IPS-18c (cell line): ENCODE data around the gene FBXL13.
"Not testable (repeated sequence)": the region's sequence is repeated elsewhere in the genome, so short reads cannot be mapped to it uniquely, and the experiment has no call there.

Source experiments
- H3K4me3 ChIP-seq: 2 replicates; pipeline ENCODE4 v1.7.0; 2013; ENCODE audit warnings: low read depth, mild to moderate bottlenecking, low read length, moderate library complexity; ENCODE audit not compliant: insufficient read depth
- H3K9me3 ChIP-seq: one replicate; pipeline ENCODE4 v1.6.1; 2013; ENCODE audit warnings: mild to moderate bottlenecking, low read length, moderate library complexity; ENCODE audit not compliant: control insufficient read depth, insufficient read depth

FBXL13 gene

DNA sequence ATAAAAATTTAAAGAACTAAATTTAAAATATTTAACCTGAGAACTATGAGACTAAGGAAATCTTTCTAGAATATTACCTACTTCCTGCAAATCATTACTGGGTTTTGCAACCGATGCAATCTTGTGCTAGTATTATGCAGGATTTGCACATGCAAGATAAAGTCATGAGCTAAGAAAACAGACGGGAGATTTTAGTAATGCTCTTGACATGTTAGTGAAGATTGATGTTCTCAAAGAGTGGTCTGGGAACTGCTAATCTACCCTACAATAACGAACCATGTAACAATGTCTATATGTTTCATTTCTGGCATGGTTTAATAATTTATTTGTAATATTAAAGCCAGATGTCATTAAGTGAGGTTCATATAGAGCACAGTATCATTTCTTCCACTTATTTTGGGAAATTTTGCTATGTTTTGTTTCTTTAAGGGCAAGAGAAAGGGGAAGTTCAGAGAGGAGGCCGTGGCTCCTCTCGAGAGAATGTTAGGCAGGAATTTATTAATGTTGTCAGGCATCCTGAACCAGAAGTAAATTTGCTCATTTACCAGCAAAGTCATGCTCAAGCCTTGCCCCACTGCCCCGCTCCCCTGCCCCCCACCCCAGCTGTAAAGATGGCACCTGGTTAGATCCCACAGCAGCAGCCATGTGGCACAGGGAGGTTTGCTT, 139.0 kb downstream of the FBXL13 start:
- no peaks in the 10 kb centered on the region for H3K9me3 ChIP-seq
- no peak overlapping the region for H3K4me3 ChIP-seq

DNA sequence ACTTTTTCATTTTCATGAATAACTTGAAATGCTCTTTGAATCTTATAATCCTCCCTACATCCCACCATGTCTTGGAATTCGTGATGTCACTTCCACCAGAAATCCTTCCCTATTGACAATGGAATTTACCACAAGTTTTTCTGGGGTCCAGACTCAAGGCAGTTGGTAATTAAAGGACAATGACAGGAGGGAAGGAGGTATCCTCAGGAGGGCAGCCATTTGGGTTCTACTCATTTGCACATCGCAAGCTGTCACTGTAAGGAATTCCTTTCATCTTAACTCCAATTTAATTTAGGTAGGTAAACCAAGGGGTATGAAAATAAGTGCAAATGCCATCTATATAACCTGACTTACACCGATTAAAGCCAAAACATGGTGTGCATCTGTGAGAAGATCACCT, 139.9 kb downstream of the FBXL13 start:
- no peak overlapping the region for H3K4me3 ChIP-seq
- no peaks in the 10 kb centered on the region for H3K9me3 ChIP-seq

DNA sequence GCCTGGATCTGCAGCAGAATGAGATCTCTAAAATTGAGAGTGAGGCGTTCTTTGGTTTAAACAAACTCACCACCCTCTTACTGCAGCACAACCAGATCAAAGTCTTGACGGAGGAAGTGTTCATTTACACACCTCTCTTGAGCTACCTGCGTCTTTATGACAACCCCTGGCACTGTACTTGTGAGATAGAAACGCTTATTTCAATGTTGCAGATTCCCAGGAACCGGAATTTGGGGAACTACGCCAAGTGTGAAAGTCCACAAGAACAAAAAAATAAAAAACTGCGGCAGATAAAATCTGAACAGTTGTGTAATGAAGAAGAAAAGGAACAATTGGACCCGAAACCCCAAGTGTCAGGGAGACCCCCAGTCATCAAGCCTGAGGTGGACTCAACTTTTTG, 140.4 kb downstream of the FBXL13 start:
- no peak overlapping the region for H3K4me3 ChIP-seq
- no peaks in the 10 kb centered on the region for H3K9me3 ChIP-seq

DNA sequence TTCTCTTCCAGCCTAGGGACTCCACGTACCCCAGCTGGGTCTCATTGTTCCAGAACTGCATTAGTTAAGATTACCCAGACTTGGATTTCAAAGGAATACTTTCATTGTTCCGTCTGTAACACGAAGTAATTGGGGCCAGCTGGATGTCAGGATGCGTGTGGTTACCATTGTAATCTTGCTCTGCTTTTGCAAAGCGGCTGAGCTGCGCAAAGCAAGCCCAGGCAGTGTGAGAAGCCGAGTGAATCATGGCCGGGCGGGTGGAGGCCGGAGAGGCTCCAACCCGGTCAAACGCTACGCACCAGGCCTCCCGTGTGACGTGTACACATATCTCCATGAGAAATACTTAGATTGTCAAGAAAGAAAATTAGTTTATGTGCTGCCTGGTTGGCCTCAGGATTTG, 140.8 kb downstream of the FBXL13 start:
- Histone ChIP-seq H3K4me3 (no peak overlapping the region), H3K9me3 (no peaks in the 10 kb centered on the region)

DNA sequence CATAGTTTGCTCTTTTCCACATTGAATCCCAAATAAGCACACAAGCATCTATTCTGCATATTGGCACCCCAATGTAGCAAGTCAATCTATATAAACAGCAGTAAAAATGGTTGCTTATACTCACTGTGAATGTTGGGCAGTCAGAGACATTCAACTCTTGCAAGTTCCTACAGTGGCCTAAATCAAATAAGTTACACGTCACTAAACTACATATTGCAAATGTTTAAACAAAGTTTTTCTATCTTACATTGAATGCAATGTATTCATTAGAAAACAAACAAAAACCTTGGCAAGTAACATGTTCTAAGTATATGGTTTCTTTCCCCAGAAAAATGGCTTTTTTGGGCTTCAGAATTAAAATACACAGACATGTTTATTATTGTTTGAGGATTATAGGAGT, 142.8 kb downstream of the FBXL13 start:
- no peaks in the 10 kb centered on the region for H3K9me3 ChIP-seq
- H3K4me3 ChIP-seq = no peak overlapping the region

DNA sequence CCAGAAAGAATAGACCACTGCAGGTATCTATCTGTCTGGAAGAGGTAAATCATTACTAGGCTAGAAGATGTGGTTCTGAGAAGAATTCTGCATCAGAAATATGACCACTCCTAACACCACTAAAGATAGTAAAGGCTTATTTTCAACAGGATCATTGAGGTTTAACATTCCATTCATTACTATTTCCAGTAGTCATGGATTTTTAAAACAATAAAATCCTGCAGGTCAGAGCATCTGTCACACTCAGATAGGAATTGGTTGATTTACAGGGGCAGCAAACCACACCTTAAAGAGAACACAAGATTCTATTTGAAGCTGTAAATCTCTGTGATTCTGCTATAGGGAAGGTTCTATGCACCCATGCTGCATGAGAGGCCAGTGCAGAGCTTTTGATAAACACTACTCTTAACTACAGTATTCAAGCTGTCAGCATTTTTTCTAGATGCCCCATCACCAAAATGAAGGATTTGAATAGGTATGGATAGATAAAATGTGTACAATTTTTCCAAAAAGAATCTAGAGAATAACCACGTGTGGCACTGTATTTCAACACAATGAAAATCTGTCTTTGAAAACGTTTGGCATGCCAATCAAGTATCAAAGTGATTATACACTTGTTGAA, 147.2 kb downstream of the FBXL13 start:
- peaks cover 2% of the 10 kb centered on the region for H3K9me3 ChIP-seq
- H3K4me3 ChIP-seq = no peak overlapping the region

DNA sequence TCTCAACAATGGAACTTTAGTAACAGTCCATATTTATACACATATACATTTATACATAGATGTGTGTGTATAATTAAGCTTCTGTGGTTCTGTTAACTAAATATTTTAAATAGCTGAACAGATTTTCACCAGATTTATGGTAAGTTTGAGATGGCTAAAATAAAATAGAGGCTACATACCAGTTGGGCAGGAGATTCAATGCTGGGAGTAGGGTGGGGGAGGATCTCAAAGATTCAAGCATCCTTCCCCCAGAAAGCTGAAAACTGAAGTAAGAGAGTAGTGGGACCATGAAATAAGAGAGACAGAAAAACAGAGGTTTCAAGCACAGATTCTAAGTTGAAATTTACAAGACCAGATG, 147.8 kb downstream of the FBXL13 start:
- H3K9me3 ChIP-seq = peaks cover 2% of the 10 kb centered on the region
- no peak overlapping the region for H3K4me3 ChIP-seq

DNA sequence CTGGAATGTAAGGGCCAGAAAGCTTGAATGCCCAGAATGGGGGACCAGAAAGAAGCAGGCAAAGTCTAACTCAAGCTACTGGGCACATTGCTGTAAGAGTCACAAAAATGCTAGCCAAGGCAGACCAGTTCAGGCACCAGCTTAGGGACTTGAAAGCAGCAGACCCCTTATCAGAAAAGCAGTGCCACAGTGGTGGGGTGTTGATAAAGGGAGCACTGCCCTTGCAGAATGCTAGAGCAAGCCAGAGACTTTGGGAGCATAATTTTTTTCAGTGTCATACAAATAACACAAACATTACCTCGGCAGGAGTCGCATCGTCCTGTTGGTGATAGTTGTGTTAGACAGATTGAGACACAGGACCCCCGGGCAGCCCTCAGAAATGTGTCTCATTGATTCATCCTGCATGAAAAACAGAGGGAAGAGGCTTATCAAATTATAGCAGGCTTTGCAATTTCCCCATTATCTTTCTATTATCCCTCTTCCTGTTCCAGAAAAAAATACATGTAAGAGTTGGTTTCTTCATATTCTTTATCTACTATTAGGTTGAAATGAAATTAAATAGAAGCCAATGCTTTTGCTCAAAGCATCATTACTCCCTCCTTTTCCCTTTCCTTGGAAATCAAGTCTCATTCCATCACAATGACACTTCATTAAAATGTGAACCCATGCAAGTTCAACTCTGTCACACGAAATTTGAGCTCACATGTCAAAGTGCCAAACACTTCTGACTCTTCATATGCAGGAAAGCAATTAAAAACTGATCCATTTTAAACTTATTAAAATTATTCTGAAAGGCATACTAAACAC, 148.4 kb downstream of the FBXL13 start:
- no peak overlapping the region for H3K4me3 ChIP-seq
- H3K9me3 ChIP-seq = peaks cover 2% of the 10 kb centered on the region

DNA sequence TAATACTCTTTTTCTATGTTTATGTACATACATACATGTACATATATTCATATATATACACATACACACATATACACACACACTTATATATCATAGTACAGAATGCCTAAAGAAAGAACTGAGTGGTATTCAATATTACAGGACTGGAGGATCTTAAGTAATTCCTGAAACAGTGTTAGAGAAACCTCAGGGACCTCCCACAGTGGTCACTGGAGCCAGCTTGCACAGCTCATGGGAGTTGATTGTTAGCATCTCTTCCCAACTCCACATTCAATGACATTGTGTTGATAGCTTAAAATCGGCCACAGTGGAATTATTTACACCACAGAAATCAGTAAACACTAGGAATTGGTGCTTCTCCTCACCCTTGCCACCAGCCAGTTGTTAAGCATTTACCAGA, 155.8 kb downstream of the FBXL13 start:
- H3K9me3 ChIP-seq = peaks cover 2% of the 10 kb centered on the region

DNA sequence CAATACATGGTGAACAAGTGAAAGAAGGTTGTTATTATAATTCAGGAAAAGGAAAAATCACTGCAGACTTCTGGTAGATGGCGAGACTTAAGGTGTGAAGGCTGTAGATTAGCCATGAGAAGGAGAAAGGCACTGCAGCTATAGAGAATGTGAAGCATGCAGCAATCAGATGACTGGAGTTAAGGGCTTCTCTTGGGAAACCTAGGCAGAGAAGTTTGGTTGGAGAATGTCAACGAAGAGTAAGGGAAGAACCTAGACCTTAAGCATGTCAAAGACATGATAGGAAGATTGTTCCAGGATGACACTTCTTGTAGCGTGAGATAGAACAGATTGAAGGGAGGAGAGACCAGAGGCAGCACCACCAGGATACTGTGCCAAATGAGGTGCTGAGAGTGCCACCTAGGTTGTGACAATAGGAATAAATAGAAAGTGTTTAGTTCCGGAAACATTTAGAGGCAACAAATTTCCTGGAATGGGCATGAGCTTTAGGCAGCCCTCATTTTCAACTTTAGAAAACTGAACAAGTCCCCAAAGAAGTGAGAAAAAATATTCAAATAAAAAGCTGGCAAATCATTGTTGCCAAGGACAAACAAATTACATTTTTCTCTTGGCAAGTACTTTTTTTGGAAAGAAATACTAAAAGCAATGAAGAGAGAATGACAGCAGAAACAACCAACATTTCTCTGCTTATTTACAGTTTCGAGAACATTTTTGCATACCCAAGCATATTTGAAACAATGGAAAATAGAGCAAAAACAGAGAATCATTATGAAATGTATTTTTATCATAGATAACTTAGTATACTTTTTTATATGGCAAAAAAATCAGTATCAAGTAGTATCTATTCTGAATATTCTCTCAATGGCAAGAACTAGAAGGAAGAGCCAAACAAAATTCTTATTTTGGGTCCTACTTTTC, 156.9 kb downstream of the FBXL13 start:
- H3K9me3 ChIP-seq = peaks cover 2% of the 10 kb centered on the region

More for the DNA sequence above, 155.8 kb downstream of the FBXL13 start:
- no peak overlapping the region for H3K4me3 ChIP-seq

DNA sequence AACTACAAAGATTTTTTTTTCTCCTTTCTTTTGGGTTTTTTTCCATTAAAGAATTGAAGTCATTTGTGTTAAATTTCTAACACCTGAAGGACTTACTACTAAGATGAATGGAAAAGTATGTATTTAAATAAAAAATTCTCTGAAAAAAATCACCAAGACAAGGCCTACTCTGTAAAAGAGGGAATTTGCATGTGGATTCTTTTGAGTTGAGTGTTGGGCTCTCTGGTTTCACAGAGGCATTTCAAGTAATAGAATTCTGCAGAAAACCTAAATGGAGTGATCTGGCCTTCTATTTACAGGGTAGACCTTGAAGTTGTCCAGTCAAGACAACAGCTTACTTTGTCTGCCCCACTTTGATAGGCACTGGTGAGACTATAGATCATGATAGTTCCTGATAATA, 157.7 kb downstream of the FBXL13 start:
- Histone ChIP-seq H3K4me3 (no peak overlapping the region), H3K9me3 (no peaks in the 10 kb centered on the region)

More for the DNA sequence above, 156.9 kb downstream of the FBXL13 start:
- no peak overlapping the region for H3K4me3 ChIP-seq

DNA sequence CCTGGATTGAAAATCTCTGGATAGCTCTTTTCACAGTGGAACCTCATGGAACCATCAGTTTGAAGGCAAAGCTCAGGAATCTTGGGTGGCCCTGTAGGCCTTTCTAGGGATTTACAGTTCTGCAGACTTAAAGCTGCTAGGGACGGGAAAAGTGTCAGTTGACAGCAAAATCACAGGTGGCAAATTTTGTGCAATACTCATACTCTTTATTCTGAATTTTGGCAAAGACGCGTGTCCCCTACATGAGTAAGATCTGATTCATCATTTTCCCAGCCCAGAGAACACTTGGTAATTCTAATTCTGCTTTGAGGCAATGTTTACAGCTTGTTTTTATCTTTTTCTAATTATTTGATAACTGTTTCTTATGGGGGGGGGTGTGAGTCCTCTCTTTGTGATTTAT, 158.2 kb downstream of the FBXL13 start:
- Histone ChIP-seq H3K4me3 (no peak overlapping the region), H3K9me3 (no peaks in the 10 kb centered on the region)

DNA sequence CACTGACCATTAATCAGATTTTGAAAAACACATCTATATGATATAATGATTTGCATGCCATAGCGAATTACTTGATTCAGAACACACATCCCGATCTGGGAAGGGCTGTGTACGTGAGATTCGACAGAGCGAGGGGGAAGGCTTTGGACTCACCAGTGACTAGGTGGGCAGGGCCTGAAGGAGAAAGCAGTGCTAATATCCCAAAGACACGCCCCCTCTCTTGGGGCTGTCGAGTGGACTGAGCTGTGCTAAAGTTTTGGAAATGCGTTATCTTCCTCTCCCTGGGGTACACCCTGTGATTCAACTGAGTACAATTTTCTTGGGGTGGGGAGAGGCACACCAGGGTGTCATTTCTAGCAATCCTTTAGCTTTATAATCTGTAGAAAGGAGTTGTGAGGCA, 160.0 kb downstream of the FBXL13 start:
- peaks cover 4% of the 10 kb centered on the region for H3K9me3 ChIP-seq
- H3K4me3 ChIP-seq = no peak overlapping the region

DNA sequence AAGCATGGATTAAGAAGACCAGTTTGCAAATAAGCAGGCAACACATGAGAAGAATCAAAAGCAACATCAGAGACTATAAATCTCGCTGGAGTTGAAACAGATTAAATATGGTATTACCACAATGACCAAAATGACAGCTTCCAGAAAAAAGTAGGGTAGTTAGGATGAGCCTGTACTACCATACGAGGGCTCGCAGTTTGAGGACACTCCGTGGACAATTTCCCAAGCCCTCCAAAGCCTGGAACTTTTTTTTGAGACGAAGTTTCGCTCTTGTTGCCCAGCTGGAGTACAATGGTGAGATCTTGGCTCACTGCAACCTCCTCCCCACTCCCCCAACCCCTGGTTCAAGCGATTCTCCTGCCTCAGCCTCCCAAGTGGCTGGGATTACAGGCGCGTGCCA, 160.8 kb downstream of the FBXL13 start:
- no peak overlapping the region for H3K4me3 ChIP-seq

DNA sequence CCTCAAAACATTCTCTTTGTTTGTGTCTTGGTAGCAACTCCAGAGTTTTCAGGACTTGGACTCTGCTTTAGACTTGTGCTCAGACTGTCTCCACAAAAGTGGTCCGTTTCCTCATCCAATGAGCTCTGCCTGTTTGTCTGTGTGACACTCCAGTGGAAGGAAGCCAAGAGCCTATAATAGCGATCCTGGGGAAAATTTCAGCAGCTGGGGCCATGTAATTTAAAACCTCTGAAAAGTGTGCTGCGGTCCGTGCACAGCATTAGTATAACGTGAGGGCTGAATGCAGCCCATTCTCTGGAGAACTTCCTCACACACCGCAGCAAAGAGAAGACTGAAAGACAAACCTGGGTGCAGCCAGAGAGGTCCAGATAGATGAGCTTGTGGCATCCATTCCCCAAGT, 161.9 kb downstream of the FBXL13 start, which contains the start of gene LRRC17:
Gene LRRC17, plus strand, starts transcription at position 259 of the 400 bp plus-strand sequence. CDS start 20,914 bp downstream, outside the sequence.
- H3K4me3 ChIP-seq = no peak within 1 kb of the TSS
- H3K9me3 ChIP-seq = peaks cover 4% of the 10 kb centered on the region

More for the DNA sequence above, 160.8 kb downstream of the FBXL13 start:
- peaks cover 4% of the 10 kb centered on the region for H3K9me3 ChIP-seq

DNA sequence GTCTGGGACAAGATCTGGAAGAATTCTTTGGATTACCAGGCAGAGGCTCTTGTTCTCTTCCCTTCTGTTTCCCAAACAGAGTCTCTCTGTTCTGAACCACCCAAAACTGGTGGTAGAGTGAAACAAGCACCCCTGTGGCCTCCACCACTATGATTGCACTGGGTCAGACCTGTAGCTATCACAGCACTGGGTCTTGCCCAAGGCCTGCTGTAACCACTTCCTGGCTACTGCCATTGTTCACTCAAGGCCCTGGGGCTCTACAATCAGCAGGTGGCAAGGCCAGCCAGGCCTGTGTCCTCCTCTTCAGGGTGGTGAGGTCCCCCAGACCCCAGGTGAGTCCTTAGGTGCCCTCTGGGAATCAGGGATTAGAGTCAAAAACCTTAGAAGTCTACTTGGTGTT, 165.9 kb downstream of the FBXL13 start:
- Histone ChIP-seq H3K4me3 (no peak overlapping the region), H3K9me3 (peaks cover 4% of the 10 kb centered on the region)

DNA sequence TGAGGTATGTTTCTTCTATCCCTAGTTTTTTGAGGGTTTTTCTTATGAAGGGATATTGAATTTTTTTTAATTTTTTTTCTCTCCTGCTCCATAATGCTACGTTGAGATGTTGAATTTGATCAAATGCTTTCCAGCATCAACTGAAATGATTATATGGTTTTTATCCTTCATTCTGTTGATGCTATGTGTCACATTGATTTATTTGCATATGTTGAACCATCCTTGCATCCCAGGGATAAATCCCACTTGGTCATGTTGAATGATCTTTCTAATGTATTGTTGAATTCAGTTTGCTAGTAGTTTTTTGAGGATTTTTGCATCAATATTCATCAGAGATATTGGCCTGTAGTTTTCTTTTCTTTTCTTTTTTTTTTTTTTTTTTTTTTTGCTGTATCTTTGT, 171.0 kb downstream of the FBXL13 start:
- not testable (repeated sequence) for H3K9me3 ChIP-seq, H3K4me3 ChIP-seq
